Bone marrow (tissue), 2 donors: ENCODE results near the gene KRT74.
"Not testable (repeated sequence)": the region's sequence is repeated elsewhere in the genome, so short reads cannot be mapped to it uniquely, and the experiment has no call there.

Source experiments
- DNase-seq, 2 donors: peaks; one replicate each; lab custom pipeline; 2025; lab: John Stamatoyannopoulos, UW

KRT74 gene

DNA sequence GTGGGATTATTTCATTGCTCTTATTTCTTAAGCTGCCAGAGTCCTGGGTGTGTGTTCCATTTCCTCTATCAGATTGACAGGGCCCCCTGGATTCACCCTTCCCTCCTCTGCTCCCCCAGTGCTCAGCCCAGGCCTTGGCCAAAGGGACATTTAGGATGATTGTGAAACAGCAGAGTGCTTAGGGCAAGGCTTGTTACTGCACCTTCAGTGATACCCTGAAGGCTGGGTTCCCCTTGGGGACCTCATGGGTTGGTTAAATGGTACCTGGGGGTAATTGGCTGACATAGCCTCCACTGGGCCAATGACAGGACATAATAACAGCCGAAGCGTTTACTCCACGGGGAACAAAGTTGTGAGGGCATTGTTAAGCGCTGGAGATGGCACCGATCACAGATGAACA is 28.9 kb upstream of the KRT74 start:
- no peak for DNase-seq

DNA sequence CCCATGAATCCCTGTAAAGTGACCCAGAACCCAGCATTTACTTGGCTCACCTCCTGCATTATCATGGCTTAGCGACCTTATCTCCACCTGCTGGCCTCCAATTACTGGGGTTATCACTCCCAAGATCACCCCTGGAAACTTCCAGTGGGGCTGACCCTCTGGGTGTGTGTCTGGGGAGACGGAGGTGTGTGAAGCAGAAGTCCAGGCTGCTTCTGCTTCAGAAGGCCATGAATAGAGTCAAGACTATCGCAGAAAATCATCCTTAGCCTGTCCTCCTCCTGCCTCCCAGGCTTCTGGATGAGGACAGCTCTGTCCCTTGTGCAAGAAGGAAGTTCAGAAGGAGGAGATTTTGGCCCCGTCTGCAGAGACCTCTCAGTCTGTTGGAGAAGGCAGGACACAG is 28.0 kb upstream of the KRT74 start:
- DNase-seq, result no peak

DNA sequence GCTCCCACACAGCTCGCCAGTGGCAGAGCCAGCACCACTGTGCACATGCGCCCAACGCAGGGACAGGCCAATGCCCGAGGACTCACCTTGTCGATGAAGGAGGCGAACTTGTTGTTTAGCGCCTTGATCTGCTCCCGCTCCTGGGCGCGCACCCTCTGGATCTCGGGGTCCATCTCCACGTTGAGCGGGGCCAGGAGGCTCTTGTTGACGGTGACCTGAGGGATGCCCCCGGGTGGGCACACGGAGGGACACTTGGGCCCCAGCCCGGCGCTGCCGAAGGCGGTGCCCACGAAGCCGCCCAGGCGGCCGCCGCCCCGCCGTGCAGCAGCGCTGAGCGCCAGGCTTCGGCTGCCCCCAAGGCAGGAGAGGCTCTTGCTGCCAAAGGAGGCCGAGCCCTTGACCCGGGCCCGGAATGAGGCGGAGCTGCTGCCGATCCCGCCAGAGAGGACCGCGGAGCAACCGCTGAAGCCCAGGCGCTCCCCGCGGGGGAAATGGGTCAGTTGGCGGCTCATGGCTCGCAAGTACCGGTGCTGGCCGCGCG is 27.4 kb upstream of the KRT74 start, which contains the start of gene KRT72:
KRT72 (minus strand) TSS at position 523 of the 541 bp plus-strand sequence; CDS start at position 512, 11 bp downstream.
- DNase-seq, result no peak

DNA sequence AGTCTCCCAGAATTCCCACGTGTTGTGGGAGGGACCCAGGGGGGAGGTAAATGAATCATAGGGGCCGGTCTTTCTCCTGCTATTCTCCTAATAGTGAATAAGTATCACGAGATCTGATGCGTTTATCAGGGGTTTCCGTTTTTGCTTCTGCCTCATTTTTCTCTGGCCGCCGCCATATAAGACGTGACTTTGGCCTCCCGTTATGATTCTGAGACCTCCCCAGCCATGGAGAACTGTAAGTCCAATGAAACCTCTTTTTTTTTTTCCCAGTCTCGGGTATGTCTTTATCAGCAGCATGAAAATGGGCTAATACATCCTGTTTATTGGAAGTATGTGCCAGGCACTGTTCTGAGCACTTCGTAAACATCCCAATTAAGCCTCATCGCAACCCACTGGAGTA is 26.8 kb upstream of the KRT74 start:
- no peak for DNase-seq

DNA sequence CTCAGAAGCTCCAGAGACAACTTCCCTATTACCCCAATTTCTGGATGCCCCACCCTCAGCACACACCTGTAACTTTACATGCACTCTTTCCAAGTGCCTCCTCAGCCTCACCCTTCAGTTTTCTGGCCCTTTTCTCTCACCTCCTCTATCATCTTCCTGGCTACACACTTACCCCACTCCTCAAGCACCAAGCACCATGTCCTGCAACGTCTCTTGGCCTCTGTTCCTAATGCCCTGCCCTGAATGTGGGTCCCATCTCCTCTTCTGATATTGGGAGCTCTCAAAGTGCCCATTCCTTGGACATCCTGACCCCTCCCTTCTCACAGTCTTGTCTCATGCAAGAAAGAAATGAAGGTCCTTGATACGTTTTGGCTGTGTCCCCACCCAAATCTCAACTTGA is 26.4 kb upstream of the KRT74 start:
- DNase-seq, result no peak

DNA sequence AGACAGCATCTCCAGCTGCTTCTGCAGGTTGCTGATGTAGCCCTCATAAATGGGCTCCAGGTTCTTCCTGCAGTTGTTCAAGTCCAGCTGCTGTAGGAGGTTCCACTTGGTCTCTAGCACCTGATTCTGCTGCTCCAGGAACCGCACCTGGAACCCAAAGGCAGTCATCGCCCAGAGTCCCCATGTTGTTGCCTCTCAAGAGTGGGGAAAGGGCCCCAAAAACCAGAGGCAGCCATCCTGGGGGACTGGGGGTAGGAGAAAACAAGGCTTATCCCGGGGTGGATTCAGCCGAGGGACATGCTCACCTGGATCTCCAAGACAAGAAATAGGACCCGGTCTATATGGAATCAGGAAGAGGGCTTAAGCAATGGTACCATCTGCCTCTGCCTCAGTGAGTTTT is 25.3 kb upstream of the KRT74 start:
- DNase-seq, result no peak

DNA sequence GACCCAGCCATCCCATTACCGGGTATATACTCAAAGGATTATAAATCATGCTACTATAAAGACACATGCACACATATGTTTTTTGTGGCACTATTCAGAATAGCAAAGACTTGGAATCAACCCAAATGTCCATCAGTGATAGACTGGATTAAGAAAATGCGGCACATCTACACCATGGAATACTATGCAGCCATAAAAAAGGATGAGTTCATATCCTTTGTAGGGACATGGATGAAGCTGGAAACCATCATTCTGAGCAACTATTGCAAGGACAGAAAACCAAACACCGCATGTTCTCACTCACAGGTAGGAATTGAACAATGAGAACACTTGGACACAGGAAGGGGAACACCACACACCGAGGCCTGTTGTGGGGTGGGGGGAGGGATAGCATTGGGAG is 20.6 kb upstream of the KRT74 start:
- DNase-seq, result not testable (repeated sequence)

DNA sequence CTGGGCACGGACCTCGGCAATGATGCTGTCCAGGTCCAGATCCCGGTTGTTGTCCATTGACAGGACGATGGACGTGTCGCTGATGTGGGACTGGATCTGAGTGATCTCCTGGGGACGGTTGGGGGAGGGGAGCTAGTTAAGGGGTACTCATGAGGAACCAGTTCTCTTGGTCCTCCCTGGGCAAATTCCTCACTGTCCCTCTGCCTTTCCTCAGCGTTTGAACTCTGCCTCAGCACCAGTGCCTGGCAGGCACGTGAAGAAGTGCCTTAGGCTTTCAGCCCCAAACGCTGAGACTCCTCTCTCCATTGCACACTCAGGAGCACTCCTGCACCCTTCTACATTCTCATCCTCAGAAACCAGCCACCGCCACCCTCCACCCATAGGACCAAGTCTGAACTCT is 17.9 kb upstream of the KRT74 start:
- no peak for DNase-seq

DNA sequence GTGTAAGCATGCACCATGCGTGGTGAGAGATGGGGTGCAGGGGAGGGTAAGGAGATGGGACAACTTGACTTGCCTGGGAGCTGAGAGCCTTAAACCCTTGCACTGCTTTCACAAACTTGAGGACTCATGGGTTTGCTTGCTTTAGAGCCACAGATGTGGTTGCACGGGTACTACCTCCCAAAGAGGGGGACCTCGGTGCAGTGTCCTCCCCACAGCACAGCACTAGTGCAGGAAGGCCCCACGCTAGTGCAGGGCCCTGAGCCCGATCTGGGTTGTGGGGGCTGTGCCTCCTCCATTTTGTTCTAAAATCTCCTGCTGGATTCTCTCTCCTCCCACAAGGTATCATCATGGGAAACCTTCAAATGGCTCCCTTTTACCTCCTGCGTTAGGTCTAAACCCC is 16.4 kb upstream of the KRT74 start:
- no peak for DNase-seq

DNA sequence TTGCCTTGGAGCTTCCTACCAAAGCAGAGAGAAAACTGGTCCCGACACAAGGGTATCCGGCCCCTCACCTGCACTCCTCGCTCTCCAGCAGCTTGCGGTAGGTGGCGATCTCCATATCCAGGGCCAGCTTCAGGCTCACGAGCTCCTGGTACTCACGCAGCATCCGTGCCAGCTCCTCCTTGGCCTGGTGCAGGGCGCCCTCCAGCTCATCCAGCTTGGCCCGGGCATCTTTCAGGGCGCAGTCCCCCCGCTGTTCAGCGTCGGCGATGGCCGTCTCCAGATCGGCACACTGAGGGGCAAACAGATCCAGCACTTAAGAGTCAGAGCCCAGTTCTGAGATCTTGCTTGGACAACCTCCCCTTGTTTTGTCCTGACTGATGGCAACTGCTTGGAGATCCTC is 13.9 kb upstream of the KRT74 start:
- DNase-seq, result no peak

DNA sequence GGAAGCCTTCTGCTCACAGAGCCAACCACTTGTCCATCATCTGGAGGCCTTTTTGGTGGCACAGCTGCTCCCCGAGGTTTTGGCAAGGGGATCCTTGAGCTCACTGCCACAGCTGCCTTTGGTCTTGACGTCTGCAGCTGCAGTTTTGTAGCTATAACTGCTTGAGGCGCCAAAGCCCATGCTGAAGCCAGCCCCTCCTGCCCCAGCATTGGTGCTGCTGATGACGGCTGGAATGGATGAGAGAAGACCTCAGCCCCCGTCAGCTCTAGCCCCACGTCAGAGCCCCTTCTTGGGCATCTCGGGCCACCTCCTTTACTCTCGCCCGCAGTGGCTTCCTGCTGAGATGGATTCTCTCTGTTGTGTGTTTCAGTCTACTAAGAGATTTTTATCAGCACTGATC is 12.3 kb upstream of the KRT74 start:
- no peak for DNase-seq

DNA sequence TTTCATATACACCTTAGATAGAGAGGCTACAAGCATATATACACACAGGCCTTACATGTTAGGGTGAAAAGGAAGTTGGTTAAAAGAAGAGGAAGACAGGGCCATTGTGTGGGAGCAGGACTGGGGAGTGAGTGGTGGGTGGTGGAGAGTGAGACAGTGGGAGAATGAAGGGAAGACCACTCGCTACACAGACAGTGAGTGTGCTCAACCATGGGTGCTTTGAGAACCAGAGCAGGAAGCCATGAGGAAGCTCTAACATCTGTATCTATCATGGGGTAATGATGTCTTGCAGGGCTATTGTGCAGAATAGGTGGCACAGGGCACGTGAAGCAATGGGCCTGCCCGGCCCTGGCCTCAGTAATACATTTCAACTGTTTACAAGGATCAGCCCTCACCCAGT is 11.4 kb upstream of the KRT74 start:
- peak in 1 of 2 donors; percentile 43 for DNase-seq

DNA sequence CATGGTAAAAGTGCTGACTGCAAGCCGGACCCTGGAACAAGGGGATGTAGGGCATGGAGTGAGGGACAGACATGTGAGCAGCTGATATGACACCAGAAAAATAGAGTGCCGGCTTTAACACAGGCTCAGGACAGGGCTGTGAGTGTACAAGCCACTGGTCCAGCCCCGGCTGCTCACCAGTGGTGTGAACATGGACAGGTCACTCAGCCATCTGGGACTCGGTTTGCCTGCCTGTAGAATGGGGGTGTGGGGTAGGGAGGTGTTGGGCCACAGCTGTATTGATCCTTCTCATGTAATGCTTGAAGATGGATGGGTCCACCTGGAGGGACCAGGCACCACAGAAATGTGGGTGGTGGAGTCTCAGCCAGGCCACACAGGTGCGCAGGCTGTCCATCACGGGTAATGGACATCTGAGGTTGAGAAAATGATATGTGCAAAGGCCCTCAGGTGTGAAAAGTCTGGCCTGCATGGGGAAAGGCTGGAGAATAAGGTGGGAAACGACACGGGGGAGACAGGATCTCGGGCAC is 10.6 kb upstream of the KRT74 start:
- DNase-seq, result no peak

DNA sequence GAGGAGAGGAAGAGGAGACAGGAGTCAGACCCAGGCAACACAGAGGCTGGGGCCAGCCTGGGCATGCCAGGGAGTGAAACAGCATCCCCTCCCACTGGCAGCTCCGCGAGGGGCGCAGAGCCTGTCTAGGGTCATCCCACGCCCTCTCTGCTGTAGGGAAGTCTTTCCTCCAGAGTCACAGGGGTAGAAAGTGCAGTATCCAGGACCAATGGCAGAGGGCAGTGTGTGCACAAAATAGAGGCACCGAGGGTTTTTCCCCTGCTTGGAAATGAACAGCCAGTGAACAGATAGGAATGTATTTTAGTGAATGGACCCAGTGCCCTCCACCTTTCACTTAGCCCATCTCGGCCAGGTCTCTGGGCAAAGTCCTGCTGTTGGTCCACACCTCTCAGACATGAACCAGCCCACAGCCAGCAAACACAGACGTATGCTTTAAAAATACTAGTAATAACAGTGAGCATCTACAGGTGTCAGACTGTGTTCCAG is 9.4 kb upstream of the KRT74 start:
- peak in 1 of 2 donors; percentile 50 for DNase-seq

DNA sequence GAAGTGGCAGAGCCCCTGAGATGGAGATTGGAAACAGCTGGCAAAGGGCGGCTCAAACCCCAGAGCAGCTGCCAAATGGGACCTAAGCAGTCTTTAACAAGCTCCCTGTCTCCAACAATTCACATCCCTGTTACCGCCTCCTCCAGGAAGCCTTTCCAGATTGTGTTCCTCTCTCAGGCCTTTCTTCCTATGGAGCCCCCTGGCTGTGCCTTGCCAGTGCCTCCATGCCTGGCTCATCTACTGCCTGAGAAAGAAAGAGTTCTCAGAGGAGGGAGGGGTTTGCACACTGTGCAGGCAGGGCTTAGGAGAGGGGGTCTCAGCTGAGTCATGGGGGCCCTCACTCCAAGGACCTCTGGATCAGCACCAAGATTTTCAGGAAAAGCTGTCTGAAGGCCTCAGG is 8.8 kb upstream of the KRT74 start:
- DNase-seq, result no peak

DNA sequence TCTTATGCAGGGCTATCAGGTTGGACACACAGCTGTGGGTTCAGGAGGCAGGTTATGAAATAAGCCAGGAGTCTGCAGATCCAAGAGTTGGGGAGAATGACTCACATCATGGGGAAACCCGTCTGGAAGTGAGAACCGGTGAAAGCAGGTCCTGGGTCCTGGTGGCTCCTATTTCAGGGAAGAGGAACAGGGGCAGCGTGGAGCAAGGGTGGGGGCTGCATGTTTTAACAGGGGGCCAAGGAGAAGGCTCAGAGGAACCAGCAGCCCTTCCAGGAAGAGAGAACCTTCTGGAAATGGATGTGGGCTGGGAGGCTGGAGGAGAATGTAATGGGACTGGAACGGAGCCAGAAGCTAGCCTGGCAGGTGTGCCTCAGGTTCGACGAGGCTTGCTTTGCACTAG is 7.8 kb upstream of the KRT74 start:
- no peak for DNase-seq

DNA sequence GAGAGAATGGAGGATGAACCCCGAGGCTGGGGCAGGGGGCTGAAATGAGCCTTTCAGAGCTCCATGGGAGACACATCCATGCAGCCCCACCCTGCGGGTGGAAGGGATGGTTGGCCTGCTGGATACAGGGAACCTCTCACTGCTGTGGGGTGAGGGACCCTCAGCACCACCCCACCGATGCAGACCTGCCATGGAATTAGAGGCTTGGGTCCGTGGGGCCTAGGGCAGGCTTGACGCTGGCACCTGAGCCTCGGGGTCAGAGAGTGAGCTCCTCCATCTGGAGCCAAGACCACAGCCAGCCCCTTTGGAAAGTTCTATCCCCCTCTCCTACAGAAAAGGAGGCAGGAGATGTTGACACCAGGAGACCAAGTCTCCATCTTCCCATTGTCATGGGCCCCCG is 7.4 kb upstream of the KRT74 start:
- DNase-seq, result no peak

DNA sequence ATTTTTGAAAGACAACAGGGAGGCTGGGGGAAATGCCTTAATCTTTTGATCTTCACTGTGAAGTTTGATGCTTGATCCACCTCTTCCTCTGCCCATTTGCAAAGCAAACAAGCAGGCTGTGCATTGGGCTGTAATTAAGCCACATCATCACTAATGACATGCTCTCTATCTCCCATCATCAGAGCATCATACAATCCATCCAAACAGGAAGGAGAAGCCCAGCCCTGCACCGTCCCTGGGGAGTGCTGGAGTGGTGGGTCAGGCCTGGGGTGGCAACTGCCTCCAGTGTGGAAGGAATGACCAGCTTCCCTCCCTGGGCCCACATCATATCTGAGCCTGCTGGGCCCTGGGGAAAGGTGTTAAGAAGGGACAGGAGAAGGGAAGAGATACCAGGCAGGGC is 6.9 kb upstream of the KRT74 start:
- no peak for DNase-seq

DNA sequence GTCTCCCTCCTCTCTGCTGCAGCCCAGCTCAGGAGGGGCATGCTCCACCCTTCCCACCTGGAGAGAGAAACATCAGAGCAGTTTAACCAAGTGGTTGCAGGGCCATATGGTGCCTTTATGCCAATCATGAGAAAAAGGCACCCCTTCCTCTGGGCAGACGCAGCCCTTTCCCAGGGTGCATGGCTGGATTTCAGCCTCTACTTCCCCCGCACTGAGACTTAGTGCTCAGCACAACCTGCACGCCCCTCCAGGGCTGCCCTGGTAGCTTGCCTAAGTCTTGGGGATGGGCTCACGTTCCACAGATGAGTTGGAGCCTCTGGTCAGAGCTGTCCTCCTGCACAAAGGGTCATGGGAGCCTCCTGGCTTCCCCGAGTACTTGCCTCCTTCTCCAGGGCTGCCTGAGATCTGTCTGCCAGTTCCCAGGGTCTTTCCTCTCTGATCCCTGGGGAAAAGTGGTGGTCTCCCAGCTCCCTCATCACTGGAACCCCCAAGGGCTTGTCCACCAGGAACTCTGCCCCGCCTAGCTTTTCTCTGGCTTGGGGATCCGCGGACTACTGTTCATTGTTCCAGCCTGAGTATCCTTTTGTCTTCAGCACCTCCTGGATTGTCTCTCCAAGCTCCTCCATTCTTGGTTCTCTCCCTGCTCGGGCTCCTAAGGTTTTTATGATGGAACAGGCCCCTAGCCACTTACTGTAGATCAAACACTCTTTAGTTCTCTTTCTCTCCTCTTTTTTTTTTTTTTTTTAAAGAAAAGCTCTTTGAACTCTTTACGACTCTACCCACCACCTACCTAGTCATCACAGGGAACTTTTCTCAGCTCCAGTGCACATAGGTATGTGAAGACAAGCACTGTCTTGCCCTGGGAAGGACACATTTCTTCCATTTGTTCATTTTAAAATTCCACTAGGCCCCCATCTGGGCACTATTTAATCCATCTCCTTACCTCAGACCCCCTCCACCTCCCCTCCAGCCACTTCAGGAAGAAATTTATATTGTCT is 6.1 kb upstream of the KRT74 start:
- no peak for DNase-seq

DNA sequence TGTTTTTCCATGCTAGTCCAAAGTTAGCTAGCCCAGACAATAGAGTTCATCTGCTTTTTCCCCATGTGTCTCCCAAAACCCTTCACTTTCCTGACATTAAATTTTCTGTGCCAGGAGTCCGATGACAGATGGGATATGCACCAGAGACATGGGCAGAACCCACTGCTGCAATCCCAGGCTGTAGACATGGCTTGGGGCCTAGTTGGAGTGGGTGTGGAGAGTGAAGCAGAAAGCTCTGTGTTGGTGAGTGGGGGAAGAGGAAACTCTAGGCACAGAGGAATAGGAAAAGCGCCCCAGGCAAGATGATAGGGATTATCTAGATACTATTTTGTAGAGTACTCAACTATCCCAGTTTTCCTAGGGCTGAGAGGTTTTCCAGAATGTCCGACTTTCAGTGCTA is 4.8 kb upstream of the KRT74 start:
- no peak for DNase-seq

DNA sequence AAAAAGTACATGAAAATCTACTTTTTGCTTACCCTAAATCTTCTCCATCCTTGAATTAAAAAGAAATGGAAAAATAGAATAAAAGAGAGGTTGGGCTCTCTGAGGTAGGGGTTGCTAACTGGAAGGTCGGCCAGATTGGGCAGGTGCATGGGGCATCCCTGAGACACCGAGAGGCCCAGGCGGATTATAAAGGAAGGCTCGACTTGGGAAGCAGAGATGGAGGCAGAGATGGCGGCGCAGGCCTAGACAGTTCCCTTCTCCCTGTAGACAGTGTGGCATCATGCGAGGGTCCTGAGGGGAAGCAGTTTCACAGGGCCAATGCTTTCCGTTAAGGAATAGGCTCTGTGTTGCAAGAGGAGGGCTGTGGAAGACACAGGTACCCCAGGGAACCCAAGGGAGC is 3.7 kb upstream of the KRT74 start:
- DNase-seq, result no peak

DNA sequence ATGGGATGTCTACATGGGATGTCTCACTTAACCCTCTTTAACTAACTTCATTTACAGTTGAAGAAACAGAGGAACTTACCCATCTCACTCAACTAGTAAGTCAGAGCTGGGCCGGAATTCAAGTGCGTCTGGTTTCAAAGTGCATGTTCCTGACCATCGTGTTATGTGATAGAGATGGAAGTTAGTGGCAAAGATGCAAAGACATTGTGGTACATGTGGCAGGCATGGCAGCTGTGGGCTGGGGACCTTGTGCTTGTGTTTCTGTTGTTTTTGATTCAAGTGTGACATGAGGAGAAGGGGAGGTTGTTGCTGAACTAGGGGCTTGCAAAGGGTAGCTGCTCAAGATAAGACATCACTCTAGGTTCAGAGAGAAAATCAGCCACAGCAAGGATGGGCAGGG is 2.3 kb upstream of the KRT74 start:
- DNase-seq, result no peak

DNA sequence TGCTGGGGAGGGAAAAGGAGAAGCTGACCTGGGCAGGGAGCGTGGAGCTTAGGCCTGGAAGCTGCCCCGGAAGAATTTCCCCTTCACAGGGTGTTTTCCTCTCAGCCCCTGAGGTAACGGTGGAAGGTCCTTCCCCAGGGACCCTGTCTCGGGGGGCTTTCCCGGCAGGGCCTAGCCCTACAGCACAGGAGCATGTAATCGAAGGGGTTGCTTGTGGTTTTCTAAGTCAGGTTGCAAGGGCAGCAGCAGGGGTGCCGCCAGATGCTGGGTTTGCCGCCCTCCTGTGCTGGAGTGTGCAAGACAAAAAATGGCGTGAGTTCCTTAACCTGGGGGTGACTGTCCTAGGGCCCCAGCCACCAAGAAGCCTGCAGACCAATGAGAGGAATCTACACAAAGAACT is 1.6 kb upstream of the KRT74 start:
- DNase-seq, result no peak
